Endothelial cell of umbilical vein (primary cell): ENCODE results near the gene PBX2. TPM values are rescaled to one million over a fixed set of nuclear protein-coding genes. Genes with fewer than 3 reads are reported as not detected.

ENCODE experiments used
- BruUV-seq: library from RNA; stranded (reverse); fragments of 400-500 nt; replicated peaks from 2 replicates; lab custom pipeline; 2021; lab: Mats Ljungman, UMichigan
- CTCF ChIA-PET: fragments of 300-600, 350-600 bp; sonication (Branson Sonifier 250); formaldehyde crosslinking; loops from one replicate; lab custom pipeline; 2021; ENCODE audit warnings: antibody characterized with exemption, inconsistent platforms; lab: Charles Lee
- POLR2A ChIA-PET: fragments of 300-600, 350-600 bp; sonication (Branson Sonifier 250); formaldehyde crosslinking; loops from one replicate; lab custom pipeline; 2021; ENCODE audit warnings: antibody characterized with exemption, inconsistent platforms; lab: Charles Lee
- DNase-seq: peaks from one replicate; pipeline ENCODE4 v3.0.0-alpha.2; 2011; ENCODE audit warnings: low read depth, low spot score
- FAIRE-seq: peaks from 2 replicates; lab custom pipeline; 2011; peaks lifted over from hg19 to GRCh38; lab: Jason Lieb, UNC
- H2AFZ ChIP-seq: 2 replicates; pipeline ENCODE4 v1.6.0; 2012; ENCODE audit warnings: low read depth, low read length, control low read depth, inconsistent platforms
- H3K27ac ChIP-seq: 2 replicates; pipeline ENCODE4 v1.5.1; 2011; ENCODE audit warnings: low read depth, mild to moderate bottlenecking, control low read depth, low read length, moderate library complexity; ENCODE audit not compliant: insufficient read depth
- H3K27me3 ChIP-seq, 2 experiments: 2 replicates each; pipeline versions ENCODE4 v1.6.0 to v1.6.1; 2011; ENCODE audit warnings: low read length in 2 of 2, mixed read lengths in 1 of 2; ENCODE audit not compliant: control insufficient read depth in 2 of 2, insufficient read depth in 2 of 2
- H3K36me3 ChIP-seq, 2 experiments: 2 replicates in 1 of 2; 3 replicates in 1 of 2; pipeline ENCODE4 v1.5.1; 2011; ENCODE audit warnings: low read length in 2 of 2, mild to moderate bottlenecking in 1 of 2, moderate library complexity in 1 of 2; ENCODE audit not compliant: control insufficient read depth in 2 of 2, insufficient read depth in 2 of 2; ENCODE audit errors: extremely low read depth in 1 of 2
- H3K4me1 ChIP-seq: 3 replicates; pipeline ENCODE4 v1.5.1; 2011; ENCODE audit warnings: mild to moderate bottlenecking, low read length; ENCODE audit not compliant: control insufficient read depth, insufficient read depth; ENCODE audit errors: extremely low read depth
- H3K4me2 ChIP-seq: 2 replicates; pipeline ENCODE4 v1.6.1; 2011; ENCODE audit warnings: low read length, control low read depth, mixed read lengths; ENCODE audit not compliant: insufficient read depth
- H3K4me3 ChIP-seq, 3 experiments: fragments of 200-600 bp in 1 of 3; sonication (generic), shearing (Covaris generic) in 1 of 3; replicated peaks in 1 of 3; 2 replicates each; pipeline ENCODE4 v1.5.1; 2011 to 2016; ENCODE audit warnings: control low read depth in 3 of 3, low read length in 3 of 3, mild to moderate bottlenecking in 2 of 3, inconsistent platforms in 1 of 3, low read depth in 1 of 3, moderate library complexity in 1 of 3; ENCODE audit not compliant: insufficient read depth in 1 of 3
- H3K79me2 ChIP-seq: 2 replicates; pipeline ENCODE4 v1.6.0; 2012; ENCODE audit warnings: low read length, inconsistent platforms; ENCODE audit not compliant: control insufficient read depth, insufficient read depth
- H3K9ac ChIP-seq: replicated peaks from 2 replicates; pipeline ENCODE3; 2011; ENCODE audit warnings: low read length, control low read depth; ENCODE audit not compliant: insufficient read depth; ENCODE audit errors: extremely low read depth
- H3K9me1 ChIP-seq: replicated peaks from 3 replicates; pipeline ENCODE4 v1.6.0; 2011; ENCODE audit warnings: mild to moderate bottlenecking, low read length; ENCODE audit not compliant: control insufficient read depth, insufficient read depth; ENCODE audit errors: extremely low read depth
- H3K9me3 ChIP-seq: replicated peaks from 2 replicates; pipeline ENCODE4 v1.5.1; 2012; ENCODE audit warnings: low read length, inconsistent platforms; ENCODE audit not compliant: control insufficient read depth, insufficient read depth
- H4K20me1 ChIP-seq: replicated peaks from 2 replicates; pipeline ENCODE3; 2011; ENCODE audit warnings: mild to moderate bottlenecking, low read length; ENCODE audit not compliant: control insufficient read depth, insufficient read depth; ENCODE audit errors: extremely low read depth
- CTCF ChIP-seq, 2 donors: IDR thresholded peaks; 1 replicate in 1 of 2; 2 replicates in 1 of 2; pipeline ENCODE4 v1.5.1; 2011; ENCODE audit warnings: low read length in 2 of 2, mild to moderate bottlenecking in 2 of 2, moderate library complexity in 2 of 2, control low read depth in 1 of 2, inconsistent platforms in 1 of 2, low read depth in 1 of 2; ENCODE audit not compliant: insufficient read depth in 1 of 2; ENCODE audit errors: extremely low read depth in 1 of 2
- EZH2 ChIP-seq: IDR thresholded peaks from 2 replicates; pipeline ENCODE4 v1.6.1; 2012; ENCODE audit warnings: borderline replicate concordance, low read depth, mild to moderate bottlenecking, moderate library complexity, low read length, inconsistent platforms; ENCODE audit not compliant: severe bottlenecking
- FOS ChIP-seq: IDR thresholded peaks from 2 replicates; pipeline ENCODE4 v1.6.1; 2011; ENCODE audit warnings: mild to moderate bottlenecking, low read length, moderate library complexity, borderline replicate concordance; ENCODE audit not compliant: insufficient read depth
- GATA2 ChIP-seq: IDR thresholded peaks from 2 replicates; pipeline ENCODE4 v1.7.0; 2011; ENCODE audit warnings: low read depth, mild to moderate bottlenecking, moderate library complexity, mixed read lengths, low read length; ENCODE audit not compliant: insufficient read length, insufficient read depth
- JUN ChIP-seq: IDR thresholded peaks from 2 replicates; pipeline ENCODE4 v1.6.1; 2011; ENCODE audit warnings: borderline replicate concordance, low read depth; ENCODE audit not compliant: insufficient read length, insufficient read depth
- MYC ChIP-seq: IDR thresholded peaks from one replicate; pipeline ENCODE4 v1.6.1; 2011; ENCODE audit warnings: mild to moderate bottlenecking, low read depth, low read length
- POLR2A ChIP-seq: IDR thresholded peaks from 2 replicates; pipeline ENCODE4 v1.6.1; 2012; ENCODE audit warnings: low read depth, mild to moderate bottlenecking, control low read depth, low read length
- POLR2AphosphoS5 ChIP-seq: IDR thresholded peaks from 2 replicates; pipeline ENCODE4 v1.6.1; 2012; ENCODE audit warnings: low read depth, mild to moderate bottlenecking, control low read depth, low read length, moderate library complexity; ENCODE audit not compliant: insufficient read depth
- dilution Hi-C: fragments of 300-500 bp; cut with MboI; formaldehyde crosslinking; loops from one replicate; pipeline ENCODE4 v1.15.0; 2019; ENCODE audit warnings: low sequenced_read_pairs; ENCODE audit not compliant: extremely low pct_ligation_motif_present
- intact Hi-C: fragments of 100-400 bp; cut with micrococcal nuclease; formaldehyde crosslinking; loops from one replicate; pipeline ENCODE4 v1.10.0; 2022
- polyA plus RNA-seq, 4 experiments: library from polyadenylated mRNA; depleted of rRNA in 3 of 4; stranded (reverse) in 3 of 4; unstranded in 1 of 4; fragments of >200 nt; gene quantifications; 2 replicates each; pipeline versions ENCODE4 v1.2.1 to v1.2.3, GENCODE V29; 2011 to 2012; ENCODE audit warnings: missing spikeins in 1 of 4
- total RNA-seq: library from RNA; stranded (reverse); gene quantifications from 2 replicates; pipeline ENCODE4 v1.2.3, GENCODE V29; 2021
- TF ChIP-seq, protein P1 (sequence below): IDR thresholded peaks from 2 replicates; pipeline ENCODE4 v1.6.1; 2011; ENCODE audit not compliant: insufficient read depth, insufficient read length

PBX2 gene
- total and polyA plus RNA-seq, 2 donors (not counting 3 experiments of a cell fraction or from before 2014, with no cell fraction given): 82.3 to 100 TPM

DNA sequence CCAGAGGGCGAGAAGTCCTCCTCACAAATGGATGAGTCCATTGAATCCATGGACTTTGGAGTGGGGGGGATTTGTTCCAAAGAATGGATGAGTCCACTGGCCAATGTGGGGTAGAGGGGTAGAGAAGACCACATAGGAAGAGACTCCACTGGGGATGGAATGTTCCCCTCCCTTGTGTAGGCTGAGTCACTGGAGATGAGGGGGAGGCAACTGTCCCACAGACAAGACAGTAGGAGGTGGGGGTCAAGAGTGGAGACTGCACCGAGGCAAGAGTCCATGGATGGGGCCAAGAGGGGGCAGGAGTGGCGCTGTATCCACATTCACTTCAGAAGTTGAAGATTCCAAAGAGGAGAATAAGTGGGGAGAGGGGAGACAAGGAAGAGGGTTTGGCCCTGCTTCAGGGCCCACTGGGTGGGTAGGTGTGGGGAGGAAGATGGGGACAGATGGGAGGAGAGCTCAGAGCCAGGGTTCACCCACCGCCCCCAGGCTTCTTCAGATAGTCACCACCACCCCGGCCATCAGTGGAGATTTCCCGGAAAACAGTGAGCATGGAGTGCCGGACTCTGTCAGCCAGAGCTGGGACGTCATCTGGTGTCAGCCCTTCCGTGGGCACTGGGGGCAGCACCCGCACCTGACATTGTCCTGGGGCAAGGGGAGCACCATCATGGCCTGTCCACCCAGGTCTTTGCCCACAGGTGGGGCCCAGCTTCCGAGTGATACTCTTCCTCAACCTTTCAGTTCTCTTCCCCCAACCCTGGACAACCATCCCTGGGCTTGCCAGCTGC is 21.0 kb downstream of the PBX2 start:
- Histone ChIP-seq H2AFZ (no peak overlapping the region), H3K9me1 (no peaks in the 10 kb centered on the region), H4K20me1 (no peaks in the 10 kb centered on the region), H3K27ac (no peak overlapping the region), H3K4me2 (no peak overlapping the region), H3K4me3 (no peak overlapping the region), H3K4me1 (no peaks in the 10 kb centered on the region), H3K36me3 (peaks cover 7 to 21% of the 10 kb centered on the region in 2 experiments), H3K27me3 (no peaks in the 10 kb centered on the region), H3K79me2 (no peaks in the 10 kb centered on the region), H3K9ac (no peak overlapping the region), H3K9me3 (no peaks in the 10 kb centered on the region)
- ChIA-PET POLR2A (no interaction called here), CTCF (interaction anchor here (0.9 kb wide), 1 partner anchor 14 kb away, joined by 3 read pairs; no protein-coding TSS in a partner anchor)
- DNase-seq: no peak
- FAIRE-seq: no peak
- intact Hi-C loops: no loop called here
- dilution Hi-C loops: no loop called here
- TF ChIP-seq MYC: no peak
- TF ChIP-seq FOS: no peak
- no peak for TF ChIP-seq POLR2A
- TF ChIP-seq, protein P1, sequence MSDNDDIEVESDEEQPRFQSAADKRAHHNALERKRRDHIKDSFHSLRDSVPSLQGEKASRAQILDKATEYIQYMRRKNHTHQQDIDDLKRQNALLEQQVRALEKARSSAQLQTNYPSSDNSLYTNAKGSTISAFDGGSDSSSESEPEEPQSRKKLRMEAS: no peak
- TF ChIP-seq EZH2: no peak
- no peak for TF ChIP-seq POLR2AphosphoS5
- no peak for TF ChIP-seq GATA2
- TF ChIP-seq JUN: no peak
- TF ChIP-seq CTCF (IDR thresholded peaks at IDR 0.05; ENCODE audit: extremely low read depth in 1 of 2, insufficient read depth in 1 of 2, low read depth in 1 of 2, low read length in 2 of 2): no peak
- BruUV-seq: TSS peak; percentile 66
